ENCODE data around the gene TNFSF9.
"Not testable (repeated sequence)": the region's sequence is repeated elsewhere in the genome, so short reads cannot be mapped to it uniquely, and the experiment has no call there.

The TNFSF9 gene

DNA sequence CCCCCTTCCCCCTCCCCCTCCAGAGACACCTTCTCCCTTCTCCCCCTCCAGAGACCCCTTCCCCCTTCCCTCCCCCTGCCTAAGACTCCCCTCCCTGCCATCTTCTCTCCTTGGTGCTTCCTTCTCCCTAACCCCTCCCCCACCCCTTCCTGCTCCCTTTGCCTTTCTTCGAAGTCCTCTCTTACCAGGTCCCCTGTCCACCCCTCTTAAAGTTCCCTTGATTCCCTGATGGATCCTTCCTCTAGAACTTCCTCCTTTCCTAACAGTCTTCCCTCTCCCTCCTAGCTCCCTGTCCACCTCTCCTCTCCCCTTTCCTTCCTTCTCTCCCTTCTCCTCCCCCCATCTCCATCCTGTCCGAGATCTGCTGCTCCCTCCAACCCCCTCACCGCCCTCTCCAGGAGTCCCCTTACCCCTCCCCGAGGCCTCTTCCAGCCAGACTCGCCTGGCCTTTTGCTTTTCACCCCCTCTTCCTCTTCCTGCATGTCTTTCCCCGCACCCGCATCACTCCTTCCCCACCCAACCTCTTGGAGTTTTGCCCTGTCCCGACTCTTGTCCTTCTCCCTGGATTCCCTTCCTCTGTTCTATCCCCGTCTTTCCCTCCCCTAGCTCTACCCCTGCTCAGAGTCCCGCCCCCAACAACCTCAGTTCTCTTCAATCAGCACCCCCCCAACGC, 3.1 kb downstream of the TNFSF9 start:
- Mint-ChIP-seq H3K4me1 (ENCODE audit: low read depth) (peaks cover 51% of the 10 kb centered on the region), H3K4me3 (no peak overlapping the region), H3K27me3 (peaks cover 35% of the 10 kb centered on the region), H3K36me3 (ENCODE audit: low read depth) (peaks cover 14% of the 10 kb centered on the region), H3K9me3 (no peaks in the 10 kb centered on the region), H3K27ac (no peak overlapping the region)

DNA sequence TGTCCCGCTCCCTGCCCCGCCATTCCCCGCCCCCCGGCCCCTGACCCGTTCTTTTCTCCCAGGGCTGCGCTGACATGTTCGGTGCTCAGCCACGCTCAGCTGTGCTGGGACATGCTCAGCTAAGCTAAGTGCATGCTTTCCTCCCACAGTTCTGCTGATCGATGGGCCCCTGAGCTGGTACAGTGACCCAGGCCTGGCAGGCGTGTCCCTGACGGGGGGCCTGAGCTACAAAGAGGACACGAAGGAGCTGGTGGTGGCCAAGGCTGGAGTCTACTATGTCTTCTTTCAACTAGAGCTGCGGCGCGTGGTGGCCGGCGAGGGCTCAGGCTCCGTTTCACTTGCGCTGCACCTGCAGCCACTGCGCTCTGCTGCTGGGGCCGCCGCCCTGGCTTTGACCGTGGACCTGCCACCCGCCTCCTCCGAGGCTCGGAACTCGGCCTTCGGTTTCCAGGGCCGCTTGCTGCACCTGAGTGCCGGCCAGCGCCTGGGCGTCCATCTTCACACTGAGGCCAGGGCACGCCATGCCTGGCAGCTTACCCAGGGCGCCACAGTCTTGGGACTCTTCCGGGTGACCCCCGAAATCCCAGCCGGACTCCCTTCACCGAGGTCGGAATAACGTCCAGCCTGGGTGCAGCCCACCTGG, 3.7 kb downstream of the TNFSF9 start:
- H3K4me3 Mint-ChIP-seq, result no peak overlapping the region
- H3K27ac Mint-ChIP-seq, result no peak overlapping the region
- H3K9me3 Mint-ChIP-seq, result no peaks in the 10 kb centered on the region
- peaks cover 14% of the 10 kb centered on the region for H3K36me3 Mint-ChIP-seq (ENCODE audit: low read depth)
- H3K4me1 Mint-ChIP-seq (ENCODE audit: low read depth), result peaks cover 50% of the 10 kb centered on the region
- H3K27me3 Mint-ChIP-seq, result peaks cover 30% of the 10 kb centered on the region

GRCh38 chr19:6535558-6536137, 4.8 kb downstream of the TNFSF9 start:
- no peak overlapping the region for H3K4me3 Mint-ChIP-seq
- no peaks in the 10 kb centered on the region for H3K9me3 Mint-ChIP-seq
- peaks cover 39% of the 10 kb centered on the region for H3K4me1 Mint-ChIP-seq (ENCODE audit: low read depth)
- H3K27ac Mint-ChIP-seq, result peak overlapping the region; percentile 75
- H3K36me3 Mint-ChIP-seq (ENCODE audit: low read depth), result peaks cover 14% of the 10 kb centered on the region
- peaks cover 20% of the 10 kb centered on the region for H3K27me3 Mint-ChIP-seq

GRCh38 chr19:6539514-6539913, 8.7 kb downstream of the TNFSF9 start:
- Mint-ChIP-seq H3K4me1 (ENCODE audit: low read depth) (peaks cover 30% of the 10 kb centered on the region), H3K36me3 (ENCODE audit: low read depth) (peaks cover 10% of the 10 kb centered on the region), H3K9me3 (no peaks in the 10 kb centered on the region), H3K27me3 (no peaks in the 10 kb centered on the region), H3K27ac (no peak overlapping the region), H3K4me3 (no peak overlapping the region)

- H3K4me3 Mint-ChIP-seq, result no peak overlapping the region
Observed at GRCh38 chr19:6540918-6541689, 10.3 kb downstream of the TNFSF9 start.

DNA sequence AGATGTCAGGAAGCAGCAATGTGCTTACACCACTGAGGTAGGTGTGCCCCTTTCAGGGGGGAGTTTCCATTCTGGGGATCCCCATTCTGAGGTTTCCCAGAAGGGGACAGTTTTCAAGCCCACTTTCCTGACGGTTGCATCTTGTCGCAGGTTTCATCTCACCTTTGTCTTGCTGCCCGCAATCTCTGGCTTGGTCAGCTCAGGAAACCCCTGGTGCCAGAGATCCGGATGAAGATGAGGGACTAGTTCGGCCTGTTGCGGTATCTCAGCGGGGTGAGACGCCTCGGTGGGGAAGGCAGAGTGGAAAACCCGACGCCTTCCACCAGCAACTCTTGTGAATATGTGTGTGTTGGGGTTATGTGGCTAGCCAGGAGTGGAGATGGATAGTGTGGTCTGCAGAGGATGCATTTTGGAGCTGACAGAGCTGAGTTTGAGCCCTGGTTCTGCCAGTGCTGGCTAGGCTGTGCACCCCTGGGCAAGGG, 13.1 kb downstream of the TNFSF9 start:
- Mint-ChIP-seq H3K4me3 (no peak overlapping the region), H3K27ac (peak overlapping the region; percentile 51), H3K4me1 (ENCODE audit: low read depth) (peaks cover 8% of the 10 kb centered on the region), H3K27me3 (peaks cover 4% of the 10 kb centered on the region), H3K9me3 (peaks cover 6% of the 10 kb centered on the region), H3K36me3 (ENCODE audit: low read depth) (no peaks in the 10 kb centered on the region)

More at GRCh38 chr19:6540918-6541689, 10.3 kb downstream of the TNFSF9 start:
- H3K4me1 Mint-ChIP-seq (ENCODE audit: low read depth), result peaks cover 22% of the 10 kb centered on the region
- peaks cover 2% of the 10 kb centered on the region for H3K36me3 Mint-ChIP-seq (ENCODE audit: low read depth)
- no peak overlapping the region for H3K27ac Mint-ChIP-seq
- H3K9me3 Mint-ChIP-seq, result no peaks in the 10 kb centered on the region
- H3K27me3 Mint-ChIP-seq, result no peaks in the 10 kb centered on the region

- not testable (repeated sequence) for H3K27me3 Mint-ChIP-seq; H3K9me3 Mint-ChIP-seq; H3K27ac Mint-ChIP-seq; H3K36me3 Mint-ChIP-seq (ENCODE audit: low read depth); H3K4me3 Mint-ChIP-seq
- peaks cover 15% of the 10 kb centered on the region for H3K4me1 Mint-ChIP-seq (ENCODE audit: low read depth)
Observed at GRCh38 chr19:6550679-6551078, 19.9 kb downstream of the TNFSF9 start.

- Mint-ChIP-seq H3K27ac (no peak overlapping the region), H3K27me3 (peaks cover 4% of the 10 kb centered on the region)
Observed at GRCh38 chr19:6551091-6551490, 20.3 kb downstream of the TNFSF9 start.

GRCh38 chr19:6551607-6552450, 21.0 kb downstream of the TNFSF9 start:
- Mint-ChIP-seq H3K4me1 (ENCODE audit: low read depth) (peaks cover 15% of the 10 kb centered on the region), H3K27me3 (peaks cover 3% of the 10 kb centered on the region), H3K27ac (no peak overlapping the region), H3K36me3 (ENCODE audit: low read depth) (no peaks in the 10 kb centered on the region), H3K9me3 (peaks cover 6% of the 10 kb centered on the region), H3K4me3 (no peak overlapping the region)

More at GRCh38 chr19:6551091-6551490, 20.3 kb downstream of the TNFSF9 start:
- H3K36me3 Mint-ChIP-seq (ENCODE audit: low read depth), result no peaks in the 10 kb centered on the region
- H3K4me1 Mint-ChIP-seq (ENCODE audit: low read depth), result peaks cover 15% of the 10 kb centered on the region
- peaks cover 6% of the 10 kb centered on the region for H3K9me3 Mint-ChIP-seq
- no peak overlapping the region for H3K4me3 Mint-ChIP-seq

- peaks cover 11% of the 10 kb centered on the region for H3K4me1 Mint-ChIP-seq (ENCODE audit: low read depth)
- no peaks in the 10 kb centered on the region for H3K27me3 Mint-ChIP-seq
- no peak overlapping the region for H3K4me3 Mint-ChIP-seq
- no peaks in the 10 kb centered on the region for H3K9me3 Mint-ChIP-seq
- no peaks in the 10 kb centered on the region for H3K36me3 Mint-ChIP-seq (ENCODE audit: low read depth)
- H3K27ac Mint-ChIP-seq, result no peak overlapping the region
Observed at GRCh38 chr19:6556043-6556449, 25.2 kb downstream of the TNFSF9 start.

DNA sequence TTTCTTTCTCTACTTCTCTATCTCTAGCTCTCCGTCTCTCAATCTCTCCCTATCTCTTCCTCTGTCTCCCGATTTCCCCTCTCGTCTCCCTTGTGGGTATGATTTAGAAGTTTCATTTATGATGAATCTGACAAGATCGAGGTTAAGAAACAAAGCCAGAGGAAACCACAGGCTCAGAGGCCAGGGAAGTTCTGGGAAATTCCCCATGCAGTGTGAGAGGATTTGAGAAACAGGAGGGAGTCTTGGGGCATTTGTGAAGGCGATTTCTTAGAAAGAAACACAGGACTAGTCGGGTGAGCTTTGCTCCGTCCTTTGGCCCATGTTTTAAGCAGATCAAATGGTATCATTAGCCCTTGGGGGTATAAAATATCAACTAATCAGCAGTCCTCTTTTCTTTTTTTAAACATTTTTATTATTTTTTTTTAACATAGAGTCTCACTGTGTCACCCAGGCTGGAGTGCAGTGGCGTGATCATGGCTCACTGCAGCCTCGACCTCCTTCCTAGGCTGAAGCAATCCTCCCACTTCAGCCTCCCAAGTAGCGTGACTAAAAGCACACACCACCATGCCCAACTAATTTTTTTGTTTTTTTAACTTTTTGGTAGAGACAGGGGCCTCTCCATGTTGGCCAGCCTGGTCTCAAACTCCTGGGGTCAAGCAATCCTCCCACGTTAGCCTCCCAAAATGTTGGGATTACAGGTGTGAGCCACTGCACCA, 25.8 kb downstream of the TNFSF9 start:
- Mint-ChIP-seq H3K27me3 (no peaks in the 10 kb centered on the region), H3K27ac (no peak overlapping the region), H3K9me3 (no peaks in the 10 kb centered on the region), H3K4me1 (ENCODE audit: low read depth) (peaks cover 11% of the 10 kb centered on the region), H3K36me3 (ENCODE audit: low read depth) (no peaks in the 10 kb centered on the region), H3K4me3 (no peak overlapping the region)

- H3K27me3 Mint-ChIP-seq, result peaks cover 13% of the 10 kb centered on the region
- not testable (repeated sequence) for H3K4me3 Mint-ChIP-seq; H3K36me3 Mint-ChIP-seq (ENCODE audit: low read depth); H3K9me3 Mint-ChIP-seq; H3K4me1 Mint-ChIP-seq (ENCODE audit: low read depth); H3K27ac Mint-ChIP-seq
Observed at GRCh38 chr19:6562437-6562836, 31.6 kb downstream of the TNFSF9 start.

DNA sequence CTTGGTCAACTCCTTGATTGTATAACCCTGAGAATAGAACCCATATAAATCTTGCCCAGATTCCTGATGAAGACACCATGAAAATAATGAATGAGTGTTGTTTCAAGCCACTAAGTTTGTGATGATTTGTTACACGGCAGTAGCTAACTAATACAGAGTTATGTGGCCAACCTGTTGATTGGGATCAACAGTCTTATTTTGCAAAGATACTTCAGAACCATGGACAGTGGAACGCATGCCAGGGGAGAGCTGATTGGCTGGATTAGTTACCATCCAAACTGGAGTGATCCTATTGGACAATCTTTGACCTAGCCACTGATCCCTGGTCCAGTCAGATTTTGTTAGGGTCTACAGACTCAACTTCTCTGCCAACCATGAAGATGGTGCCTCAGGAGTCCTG, 33.6 kb downstream of the TNFSF9 start:
- Mint-ChIP-seq H3K27ac (no peak overlapping the region), H3K4me3 (no peak overlapping the region), H3K27me3 (peaks cover 18% of the 10 kb centered on the region)

GRCh38 chr19:6566727-6567126, 35.9 kb downstream of the TNFSF9 start:
- Mint-ChIP-seq H3K9me3 (peaks cover 13% of the 10 kb centered on the region), H3K27me3 (peaks cover 31% of the 10 kb centered on the region)
- not testable (repeated sequence) for H3K27ac Mint-ChIP-seq; H3K4me1 Mint-ChIP-seq (ENCODE audit: low read depth); H3K4me3 Mint-ChIP-seq; H3K36me3 Mint-ChIP-seq (ENCODE audit: low read depth)

More for the DNA sequence above, 33.6 kb downstream of the TNFSF9 start:
- Mint-ChIP-seq H3K9me3 (peaks cover 9% of the 10 kb centered on the region), H3K36me3 (ENCODE audit: low read depth) (no peaks in the 10 kb centered on the region), H3K4me1 (ENCODE audit: low read depth) (no peaks in the 10 kb centered on the region)

Data from stimulated activated naive CD8-positive, alpha-beta T cell treated with anti-CD3 and anti-CD28 coated beads, Interleukin-15, Interleukin-2, amounts not matched to agents 100 ng/mL and 50 ng/mL, for 24 hours (primary cell).